Transverse colon (tissue), 4 donors: ENCODE measurements around the gene ACAD11. TPM values are rescaled to one million over a fixed set of nuclear protein-coding genes. Genes with fewer than 3 reads are reported as not detected.

ENCODE experiments used
- DNase-seq: peaks from one replicate; pipeline ENCODE4 v3.0.0-alpha.2; 2019
- H3K27ac ChIP-seq, 4 donors: fragments of 200-600 bp; sonication (generic); 2 replicates each; pipeline ENCODE4 v1.5.1; 2016 to 2018; ENCODE audit warnings: inconsistent platforms in 4 of 4
- H3K27me3 ChIP-seq: fragments of 200-600 bp; sonication (generic); 2 replicates; pipeline ENCODE4 v1.5.1; 2017; ENCODE audit warnings: inconsistent platforms
- H3K36me3 ChIP-seq, 4 donors: fragments of 200-600 bp; sonication (generic); 2 replicates each; pipeline ENCODE4 v1.5.1; 2017 to 2019; ENCODE audit warnings: inconsistent platforms in 4 of 4
- H3K4me1 ChIP-seq, 4 donors: fragments of 200-600 bp; sonication (generic); 2 replicates each; pipeline ENCODE4 v1.5.1; 2017 to 2020; ENCODE audit warnings: inconsistent platforms in 4 of 4
- H3K4me3 ChIP-seq, 4 donors: fragments of 200-600 bp; sonication (generic); 1 replicate in 1 of 4; 2 replicates in 3 of 4; pipeline versions ENCODE4 v1.5.1 to v1.6.1; 2017 to 2019; ENCODE audit warnings: inconsistent platforms in 4 of 4
- H3K9me3 ChIP-seq, 2 donors: fragments of 200-600 bp; sonication (generic); 2 replicates each; pipeline ENCODE4 v1.5.1; 2017 to 2019; ENCODE audit warnings: inconsistent platforms in 2 of 2
- CTCF ChIP-seq, 5 experiments: fragments of 200-600 bp in 3 of 5; fragments of 450-650 bp in 2 of 5; sonication (generic) in 3 of 5; IDR thresholded peaks; 1 replicate in 2 of 5; 2 replicates in 3 of 5; pipeline ENCODE4 v1.5.1; 2016 to 2017; ENCODE audit warnings: antibody characterized with exemption in 5 of 5, inconsistent platforms in 3 of 5, mild to moderate bottlenecking in 2 of 5, moderate library complexity in 1 of 5
- EP300 ChIP-seq: sonication (generic); formaldehyde crosslinking; IDR thresholded peaks from one replicate; pipeline ENCODE4 v1.6.1; 2017; ENCODE audit warnings: antibody characterized with exemption, low read depth
- POLR2A ChIP-seq: fragments of 450-650 bp; IDR thresholded peaks from one replicate; pipeline ENCODE4 v1.6.1; 2016; ENCODE audit warnings: antibody characterized with exemption, mild to moderate bottlenecking, moderate library complexity
- POLR2AphosphoS5 ChIP-seq, 3 donors: sonication (generic); formaldehyde crosslinking; IDR thresholded peaks; one replicate each; pipeline ENCODE4 v1.6.1; 2016; ENCODE audit warnings: antibody characterized with exemption in 3 of 3
- WGBS, 2 donors: methylation state at CpG; one replicate each; pipeline ENCODE4 v1.1.5; 2018; ENCODE audit warnings: low coverage in 1 of 2; 5-methylcytosine and 5-hydroxymethylcytosine counted together
- in situ Hi-C, 4 donors: fragments of 200-750 bp; cut with MboI; loops; one replicate each; pipeline versions ENCODE4 v1.15.0 to v1.15.1; 2017; ENCODE audit warnings: low sequenced_read_pairs in 3 of 4, low pct_ligation_motif_present in 1 of 4, low pct_unique_long_range_greater_than_20kb in 1 of 4
- intact Hi-C: fragments of 100-400 bp; cut with DNase I; formaldehyde crosslinking; loops from one replicate; pipeline ENCODE4 v1.15.1; 2023; ENCODE audit warnings: low total_unique reads
- total RNA-seq, 4 donors: library from RNA; depleted of rRNA; stranded (reverse); fragments of >200 nt; gene quantifications; one replicate each; pipeline ENCODE4 v1.1.0, GENCODE V29; 2016

Gene ACAD11
- total RNA-seq, 4 donors from 2014 or later: 10.2 to 56.7 (median 20.9) TPM

GRCh38 chr3:132593947-132594323 is 65.7 kb downstream of the ACAD11 start:
- H3K27ac ChIP-seq: peak overlapping the region in 1 of 4 donors; percentile 0
- no peaks in the 10 kb centered on the region for H3K36me3 ChIP-seq
- DNase-seq: no peak
- peaks cover 0 to 13% (median 4%) of the 10 kb centered on the region in 4 donors for H3K4me1 ChIP-seq
- no peak overlapping the region for H3K4me3 ChIP-seq
- H3K9me3 ChIP-seq: no peaks in the 10 kb centered on the region
- TF ChIP-seq POLR2AphosphoS5 (IDR thresholded peaks at IDR 0.05) (no peak), EP300 (no peak), POLR2A (no peak), CTCF (IDR thresholded peaks at IDR 0.05) (no peak)
- H3K27me3 ChIP-seq: no peaks in the 10 kb centered on the region
- in situ Hi-C loops: no loop called here
- WGBS, 2 donors: 71 to 74% methylated on average over 3 of the region's 3 CpGs
- intact Hi-C loops: no loop called here

- intact Hi-C loops: no loop called here
- peaks cover 0 to 13% (median 4%) of the 10 kb centered on the region in 4 donors for H3K4me1 ChIP-seq
- H3K27me3 ChIP-seq: no peaks in the 10 kb centered on the region
- no peak for TF ChIP-seq POLR2AphosphoS5 (IDR thresholded peaks at IDR 0.05)
- TF ChIP-seq EP300: no peak
- TF ChIP-seq POLR2A: no peak
- no peak for TF ChIP-seq CTCF (IDR thresholded peaks at IDR 0.05)
- H3K27ac ChIP-seq: peak overlapping the region in 1 of 4 donors; percentile 0
- no peaks in the 10 kb centered on the region for H3K36me3 ChIP-seq
- WGBS, 2 donors: 31 to 43% methylated on average over 1 of the region's 1 CpG
- no peak overlapping the region for H3K4me3 ChIP-seq
- in situ Hi-C loops: no loop called here
- H3K9me3 ChIP-seq: no peaks in the 10 kb centered on the region
- DNase-seq: no peak
These were observed 66.2 kb downstream of the ACAD11 start for GRCh38 chr3:132593241-132593946.

GRCh38 chr3:132592216-132592615 is 67.4 kb downstream of the ACAD11 start:
- no peak for DNase-seq
- Histone ChIP-seq H3K27me3 (no peaks in the 10 kb centered on the region), H3K9me3 (no peaks in the 10 kb centered on the region), H3K4me1 (peaks cover 0 to 6% (median 0%) of the 10 kb centered on the region in 4 donors), H3K27ac (no peak overlapping the region), H3K4me3 (no peak overlapping the region), H3K36me3 (no peaks in the 10 kb centered on the region)
- TF ChIP-seq POLR2AphosphoS5 (IDR thresholded peaks at IDR 0.05) (no peak), EP300 (no peak), POLR2A (no peak), CTCF (IDR thresholded peaks at IDR 0.05) (no peak)
- intact Hi-C loops: no loop called here
- in situ Hi-C loops: no loop called here

GRCh38 chr3:132587401-132587800 is 72.2 kb downstream of the ACAD11 start:
- intact Hi-C loops: no loop called here
- in situ Hi-C loops: no loop called here
- 75 to 96% methylated on average over 1 of the region's 1 CpG for WGBS, 2 donors
- DNase-seq: no peak
- Histone ChIP-seq H3K27me3 (no peaks in the 10 kb centered on the region), H3K4me3 (no peak overlapping the region), H3K27ac (no peak overlapping the region), H3K9me3 (no peaks in the 10 kb centered on the region), H3K4me1 (no peaks in the 10 kb centered on the region), H3K36me3 (no peaks in the 10 kb centered on the region)
- TF ChIP-seq POLR2AphosphoS5 (IDR thresholded peaks at IDR 0.05): no peak
- no peak for TF ChIP-seq EP300
- no peak for TF ChIP-seq CTCF (IDR thresholded peaks at IDR 0.05)
- no peak for TF ChIP-seq POLR2A
